AG04450 (cell line): Measurements from ENCODE around the gene RNASE7. TPM values are rescaled to one million over a fixed set of nuclear protein-coding genes. Genes with fewer than 3 reads are reported as not detected.

Experiments used
- CTCF ChIA-PET: fragments of 300-600, 350-600 bp; formaldehyde crosslinking; extraction: SDS; loops from one replicate; lab custom pipeline; 2022; ENCODE audit warnings: antibody characterized with exemption, inconsistent platforms; lab: Charles Lee
- POLR2A ChIA-PET: fragments of 350-600 bp; formaldehyde crosslinking; extraction: SDS; loops from one replicate; lab custom pipeline; 2021; ENCODE audit warnings: antibody characterized with exemption, inconsistent platforms; lab: Yijun Ruan, JAX
- DNase-seq: peaks from one replicate; pipeline ENCODE4 v3.0.0-alpha.2; 2011; ENCODE audit warnings: low read depth, low spot score
- H3K27ac ChIP-seq: one replicate; pipeline ENCODE4 v1.5.1; 2012; ENCODE audit warnings: low read depth, low read length, control low read depth
- H3K27me3 ChIP-seq: one replicate; pipeline ENCODE4 v1.6.0; 2012; ENCODE audit warnings: low read length; ENCODE audit not compliant: control insufficient read depth, insufficient read depth
- H3K4me3 ChIP-seq: 2 replicates; pipeline ENCODE4 v1.5.1; 2011; ENCODE audit warnings: mild to moderate bottlenecking, low read depth, low read length, control low read depth
- H3K9me3 ChIP-seq: 2 replicates; pipeline ENCODE4 v1.5.1; 2012; ENCODE audit warnings: low read length; ENCODE audit not compliant: control insufficient read depth, insufficient read depth
- polyA plus RNA-seq: library from polyadenylated mRNA; depleted of rRNA; stranded (reverse); fragments of >200 nt; gene quantifications from 2 replicates; pipeline ENCODE4 v1.2.3, GENCODE V29; 2011
- TF ChIP-seq, protein P1 (sequence below): IDR thresholded peaks from 2 replicates; pipeline ENCODE4 v1.5.1; 2011; ENCODE audit warnings: low read depth, low read length, control low read depth, inconsistent platforms

RNASE7 gene
- polyA plus RNA-seq, 1 experiment, result not detected

DNA sequence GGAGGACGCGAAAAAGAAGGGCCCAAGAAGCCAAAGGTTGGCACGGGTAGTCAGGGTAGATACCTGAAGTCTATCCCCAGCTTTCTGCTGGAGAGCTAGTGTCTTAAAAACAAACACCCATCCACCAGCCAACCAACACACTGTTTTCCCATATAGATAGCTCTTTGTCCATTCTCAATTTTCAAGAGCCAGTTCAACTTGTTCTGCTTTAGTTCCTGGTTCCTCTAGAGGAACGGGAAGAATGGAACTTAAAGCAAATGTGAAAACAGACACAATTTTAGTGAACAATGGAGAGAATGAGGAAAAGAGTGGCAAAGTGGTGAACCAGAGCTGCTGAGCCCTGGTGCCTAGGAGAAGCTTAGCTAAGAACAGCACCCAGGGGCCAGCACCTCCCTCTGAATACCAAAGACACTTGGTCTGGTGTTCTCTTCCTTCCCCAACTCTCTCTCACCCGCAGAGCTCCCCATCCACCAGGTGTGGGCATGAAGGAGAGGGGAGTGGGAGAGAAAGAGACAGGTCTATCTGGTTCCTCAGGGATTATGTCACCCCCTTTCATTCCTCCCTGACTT is 21.1 kb upstream of the RNASE7 start:
- no peak for DNase-seq
- H3K27ac ChIP-seq, result no peak overlapping the region
- H3K9me3 ChIP-seq, result no peaks in the 10 kb centered on the region; the same call in 1 of the 2 replicates
- TF ChIP-seq, protein P1, sequence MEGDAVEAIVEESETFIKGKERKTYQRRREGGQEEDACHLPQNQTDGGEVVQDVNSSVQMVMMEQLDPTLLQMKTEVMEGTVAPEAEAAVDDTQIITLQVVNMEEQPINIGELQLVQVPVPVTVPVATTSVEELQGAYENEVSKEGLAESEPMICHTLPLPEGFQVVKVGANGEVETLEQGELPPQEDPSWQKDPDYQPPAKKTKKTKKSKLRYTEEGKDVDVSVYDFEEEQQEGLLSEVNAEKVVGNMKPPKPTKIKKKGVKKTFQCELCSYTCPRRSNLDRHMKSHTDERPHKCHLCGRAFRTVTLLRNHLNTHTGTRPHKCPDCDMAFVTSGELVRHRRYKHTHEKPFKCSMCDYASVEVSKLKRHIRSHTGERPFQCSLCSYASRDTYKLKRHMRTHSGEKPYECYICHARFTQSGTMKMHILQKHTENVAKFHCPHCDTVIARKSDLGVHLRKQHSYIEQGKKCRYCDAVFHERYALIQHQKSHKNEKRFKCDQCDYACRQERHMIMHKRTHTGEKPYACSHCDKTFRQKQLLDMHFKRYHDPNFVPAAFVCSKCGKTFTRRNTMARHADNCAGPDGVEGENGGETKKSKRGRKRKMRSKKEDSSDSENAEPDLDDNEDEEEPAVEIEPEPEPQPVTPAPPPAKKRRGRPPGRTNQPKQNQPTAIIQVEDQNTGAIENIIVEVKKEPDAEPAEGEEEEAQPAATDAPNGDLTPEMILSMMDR, result no peak
- POLR2A ChIA-PET, result no interaction called here
- CTCF ChIA-PET, result interaction anchor here (0.7 to 13.3 kb wide), 3 partner anchors 9 to 86 kb away, joined by 4 to 310 read pairs (median 9); no protein-coding TSS in a partner anchor
- H3K4me3 ChIP-seq, result no peak overlapping the region
- H3K27me3 ChIP-seq, result peaks cover 60% of the 10 kb centered on the region

- TF ChIP-seq, protein P1, result no peak
- H3K27ac ChIP-seq, result no peak overlapping the region
- H3K4me3 ChIP-seq, result no peak overlapping the region
- no peak for DNase-seq
- H3K27me3 ChIP-seq, result peaks cover 73% of the 10 kb centered on the region
- POLR2A ChIA-PET, result no interaction called here
- H3K9me3 ChIP-seq, result no peaks in the 10 kb centered on the region; the same call in 1 of the 2 replicates
- CTCF ChIA-PET, result interaction anchor here (1.3 to 13.3 kb wide), 3 partner anchors 8 to 84 kb away, joined by 3 to 310 read pairs (median 11); no protein-coding TSS in a partner anchor
Observed at GRCh38 chr14:21022686-21023085, 19.5 kb upstream of the RNASE7 start.

DNA sequence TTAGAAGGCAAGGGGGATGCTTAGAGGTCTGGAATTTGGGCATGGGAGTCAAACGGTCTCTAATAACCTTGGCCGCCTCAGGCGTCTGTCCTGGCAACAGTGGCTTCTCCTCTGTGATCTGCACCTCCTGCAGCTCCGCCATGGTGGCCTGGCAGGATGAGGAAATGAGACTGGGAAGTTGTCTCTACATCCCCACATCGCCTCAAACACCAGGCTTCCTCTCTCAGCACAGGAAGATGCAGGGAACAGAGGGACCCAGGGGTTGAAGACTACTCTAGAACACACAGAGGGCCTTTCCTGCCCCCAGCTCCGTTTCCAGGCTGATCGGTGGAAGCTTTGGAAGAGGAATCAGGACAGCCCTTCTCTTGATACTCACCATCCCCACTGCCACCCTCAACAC is 19.0 kb upstream of the RNASE7 start:
- no peak for DNase-seq
- Histone ChIP-seq H3K27ac (no peak overlapping the region), H3K4me3 (no peak overlapping the region), H3K27me3 (peaks cover 73% of the 10 kb centered on the region), H3K9me3 (no peaks in the 10 kb centered on the region; the same call in 1 of the 2 replicates)
- CTCF ChIA-PET, result interaction anchor here (1.1 to 13.3 kb wide), 4 partner anchors 8 to 84 kb away, joined by 3 to 310 read pairs (median 7); no protein-coding TSS in a partner anchor
- POLR2A ChIA-PET, result no interaction called here
- TF ChIP-seq, protein P1, result no peak

DNA sequence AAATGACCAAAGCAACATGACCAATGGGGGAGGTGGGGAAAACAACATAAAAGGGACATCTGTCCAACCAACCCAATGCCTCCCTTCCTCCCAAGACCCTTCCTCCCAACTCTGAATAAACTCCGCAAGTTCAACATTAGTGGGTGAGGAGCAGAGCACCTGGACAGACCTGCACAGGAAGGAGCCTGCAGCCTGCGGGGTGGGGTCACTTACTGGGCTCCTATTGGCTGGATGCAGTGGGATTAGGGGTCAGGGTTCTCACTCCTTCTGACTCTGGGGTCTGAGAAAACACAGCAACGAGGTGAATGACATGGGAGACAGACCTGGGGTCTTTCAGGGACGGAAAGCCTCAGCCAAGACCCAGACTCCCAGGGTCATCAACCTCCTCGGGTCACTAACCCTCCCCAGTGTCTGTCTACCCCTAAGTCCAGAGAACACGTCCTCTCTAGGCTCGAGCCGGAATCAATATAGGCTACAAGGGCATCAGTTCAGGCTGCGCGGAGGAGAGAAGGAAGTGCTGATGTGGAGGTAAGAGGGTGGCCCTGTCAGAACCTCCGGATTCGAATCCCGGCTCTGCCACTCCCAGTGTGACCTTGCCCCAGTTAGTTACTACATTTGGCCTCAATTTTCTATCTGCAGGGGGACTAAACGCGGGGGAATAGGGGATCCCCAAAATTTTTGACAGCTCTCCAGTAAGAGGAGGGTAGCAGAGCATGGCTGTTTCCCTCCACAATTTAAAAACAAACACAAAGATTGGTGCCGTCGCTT is 18.2 kb upstream of the RNASE7 start:
- ChIA-PET POLR2A (no interaction called here), CTCF (interaction anchor here (1.1 to 13.3 kb wide), 3 partner anchors 9 to 83 kb away, joined by 3 to 310 read pairs (median 11); no protein-coding TSS in a partner anchor)
- Histone ChIP-seq H3K4me3 (peak overlapping the region; percentile 50; the same call in 1 of the 2 replicates), H3K27me3 (peaks cover 76% of the 10 kb centered on the region), H3K9me3 (no peaks in the 10 kb centered on the region; the same call in 1 of the 2 replicates), H3K27ac (no peak overlapping the region)
- TF ChIP-seq, protein P1, result no peak
- DNase-seq, result no peak
